ENCODE data around the gene ULK3. TPM values are rescaled to one million over a fixed set of nuclear protein-coding genes. Genes with fewer than 3 reads are reported as not detected.

Gene ULK3
- total RNA-seq, 1 donor from 2014 or later, result 59.6 TPM

GRCh38 chr15:74788042-74788682 lies 54.8 kb downstream of the ULK3 start:
- intact Hi-C loops (cut with micrococcal nuclease), result loop anchor here (1.0 to 5.0 kb wide), 4 partner anchors 8 to 416 kb away; partner anchors contain the start of gene ARID3B

GRCh38 chr15:74787251-74788041 lies 55.5 kb downstream of the ULK3 start:
- intact Hi-C loops (cut with micrococcal nuclease), result loop anchor here (1.0 to 5.0 kb wide), 6 partner anchors 7 to 663 kb away; partner anchors contain the start of genes ARID3B, COX5A and SIN3A

- intact Hi-C loops (cut with micrococcal nuclease), result loop anchor here (1.0 to 5.0 kb wide), 4 partner anchors 152 to 664 kb away; partner anchors contain the start of genes COX5A and SIN3A
These were observed 56.3 kb downstream of the ULK3 start for GRCh38 chr15:74786551-74787165.

Other genes with a start within 250 kb of the ULK3 start
- gene CLK3, start 227.3 kb downstream of the ULK3 start, total RNA-seq, result 102 and 104 TPM in 2 replicates
- 43.4 and 47.9 TPM in 2 replicates for gene EDC3, start 147.1 kb downstream of the ULK3 start, total RNA-seq
- 1.0 TPM in 2 replicates for gene CYP1A1, start 117.6 kb downstream of the ULK3 start, total RNA-seq
- not detected in 2 replicates for gene CYP1A2, start 94.3 kb downstream of the ULK3 start, total RNA-seq
- gene CSK, start 61.1 kb downstream of the ULK3 start, total RNA-seq, result 407 and 408 TPM in 2 replicates
- gene LMAN1L, start 30.3 kb downstream of the ULK3 start, total RNA-seq, result 0.64 and 0.93 TPM in 2 replicates
- gene CPLX3, start 16.5 kb downstream of the ULK3 start, total RNA-seq, result 0.25 TPM in 2 replicates
- 132 and 135 TPM in 2 replicates for gene SCAMP2, start 30.2 kb upstream of the ULK3 start, total RNA-seq
- 67.2 and 69.0 TPM in 2 replicates for gene MPI, start 46.9 kb upstream of the ULK3 start, total RNA-seq
- 85.8 and 86.5 TPM in 2 replicates for gene FAM219B, start 63.7 kb upstream of the ULK3 start, total RNA-seq
- 281 and 287 TPM in 2 replicates for gene COX5A, start 94.9 kb upstream of the ULK3 start, total RNA-seq
- 9.6 and 10.3 TPM in 2 replicates for gene RPP25, start 113.6 kb upstream of the ULK3 start, total RNA-seq
- 0.80 and 0.86 TPM in 2 replicates for gene SCAMP5, start 152.4 kb upstream of the ULK3 start, total RNA-seq
- 50.2 and 50.4 TPM in 2 replicates for gene PPCDC, start 180.4 kb upstream of the ULK3 start, total RNA-seq

All from T-helper 2 cell treated with Interferon-gamma antibody and Interleukin-4, amounts not matched to agents 100 ng/mL and 5 ng/mL, for 36 hours (primary cell).